Activated CD8-positive, alpha-beta memory T cell treated with anti-CD3 and anti-CD28 coated beads, Interleukin-2, amount 10 ng/mL, durations not matched to agents 7 days and 5 days (primary cell): ENCODE data around the gene WSB1. TPM values are rescaled to one million over a fixed set of nuclear protein-coding genes. Genes with fewer than 3 reads are reported as not detected.

Experiments used
- ATAC-seq: fragments of 150-1000 bp; cut with Tn5 transposase; one replicate; pipeline ENCODE4 v1.10.0; 2021; ENCODE audit warnings: moderate library complexity
- CTCF ChIA-PET: fragments of 350-600 bp; sonication (Branson Sonifier 250); formaldehyde crosslinking; loops from one replicate; lab custom pipeline; 2021; ENCODE audit warnings: antibody characterized with exemption; lab: Charles Lee
- DNase-seq: peaks from one replicate; pipeline ENCODE4 v3.0.0-alpha.2; 2020
- H3K27ac Mint-ChIP-seq: one replicate; pipeline ENCODE4 v1.8.0; 2021; ENCODE audit warnings: mild to moderate bottlenecking, mixed read lengths
- H3K27me3 Mint-ChIP-seq: one replicate; pipeline ENCODE4 v1.8.0; 2021; ENCODE audit warnings: mixed read lengths
- H3K36me3 Mint-ChIP-seq: one replicate; pipeline ENCODE4 v1.8.0; 2021; ENCODE audit warnings: mild to moderate bottlenecking, mixed read lengths
- H3K4me1 Mint-ChIP-seq: one replicate; pipeline ENCODE4 v1.8.0; 2021; ENCODE audit warnings: mixed read lengths
- H3K4me3 Mint-ChIP-seq: one replicate; pipeline ENCODE4 v1.8.0; 2021; ENCODE audit warnings: mild to moderate bottlenecking, moderate library complexity, mixed read lengths
- H3K9me3 Mint-ChIP-seq: one replicate; pipeline ENCODE4 v1.8.0; 2022; ENCODE audit warnings: low read depth, mixed read lengths
- total RNA-seq, 2 experiments: library from RNA; stranded (reverse); gene quantifications; one replicate each; pipeline ENCODE4 v1.2.3, GENCODE V29; 2021

WSB1 gene
- total RNA-seq, 2 experiments from 2014 or later: 109 to 177 TPM

GRCh38 chr17:27351759-27352158, 57.8 kb downstream of the WSB1 start:
- Mint-ChIP-seq H3K9me3 (no peaks in the 10 kb centered on the region), H3K4me3 (no peak overlapping the region), H3K4me1 (peaks cover 40% of the 10 kb centered on the region), H3K27ac (no peak overlapping the region), H3K36me3 (no peaks in the 10 kb centered on the region), H3K27me3 (no peaks in the 10 kb centered on the region)
- ATAC-seq (no peak), DNase-seq (no peak)
- CTCF ChIA-PET: interaction anchor here (1.1 to 7.9 kb wide), 3 partner anchors 115 to 258 kb away, joined by 3 to 124 read pairs (median 71); no protein-coding TSS in a partner anchor

DNA sequence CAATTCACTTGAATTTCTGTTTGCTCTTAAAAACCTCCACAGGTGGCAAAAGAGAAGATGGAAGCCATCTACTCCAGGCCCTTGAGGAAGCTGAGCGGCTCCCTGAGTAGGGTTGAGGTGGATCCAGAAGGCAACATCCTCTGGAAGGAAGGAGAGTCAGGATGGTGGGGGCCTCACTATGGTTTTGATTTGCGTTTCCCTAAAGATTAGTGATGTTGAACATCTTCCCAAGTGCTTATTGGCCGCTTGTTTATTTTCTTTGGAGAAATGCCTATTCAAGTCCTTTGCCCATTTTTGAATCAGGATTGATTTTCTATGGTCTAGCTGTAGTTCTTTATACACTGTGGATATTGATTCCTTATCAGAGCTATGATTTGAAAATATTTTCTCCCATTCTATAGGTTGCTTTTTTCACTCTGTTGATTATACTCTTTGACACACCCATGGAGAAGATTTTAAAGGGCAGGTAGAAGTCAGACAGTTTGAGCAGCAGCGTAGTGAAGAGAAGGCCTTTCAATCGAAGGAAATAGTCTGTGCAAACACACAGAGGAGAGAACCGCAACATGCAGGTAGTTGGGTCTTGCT, 58.6 kb downstream of the WSB1 start:
- no peak for ATAC-seq
- DNase-seq: no peak
- CTCF ChIA-PET: interaction anchor here (0.6 to 7.9 kb wide), 7 partner anchors 19 to 299 kb away, joined by 3 to 124 read pairs (median 3); no protein-coding TSS in a partner anchor
- Mint-ChIP-seq H3K36me3 (no peaks in the 10 kb centered on the region), H3K27ac (peak overlapping the region; percentile 91), H3K4me1 (peaks cover 35% of the 10 kb centered on the region), H3K27me3 (no peaks in the 10 kb centered on the region), H3K9me3 (no peaks in the 10 kb centered on the region), H3K4me3 (peak overlapping the region; percentile 80)

GRCh38 chr17:27353033-27353460, 59.1 kb downstream of the WSB1 start:
- Mint-ChIP-seq H3K27ac (peak overlapping the region; percentile 91), H3K36me3 (no peaks in the 10 kb centered on the region), H3K4me3 (peak overlapping the region; percentile 80)

GRCh38 chr17:27353461-27354050, 59.6 kb downstream of the WSB1 start:
- peak; percentile 93 for ATAC-seq
- no peaks in the 10 kb centered on the region for H3K27me3 Mint-ChIP-seq
- H3K27ac Mint-ChIP-seq: peak overlapping the region; percentile 91

More at GRCh38 chr17:27353033-27353460, 59.1 kb downstream of the WSB1 start:
- H3K27me3 Mint-ChIP-seq: no peaks in the 10 kb centered on the region
- CTCF ChIA-PET: interaction anchor here (1.0 to 7.9 kb wide), 5 partner anchors 20 to 298 kb away, joined by 3 to 124 read pairs (median 4); no protein-coding TSS in a partner anchor
- no peak for DNase-seq
- H3K4me1 Mint-ChIP-seq: peaks cover 32% of the 10 kb centered on the region
- no peak for ATAC-seq
- H3K9me3 Mint-ChIP-seq: no peaks in the 10 kb centered on the region

DNA sequence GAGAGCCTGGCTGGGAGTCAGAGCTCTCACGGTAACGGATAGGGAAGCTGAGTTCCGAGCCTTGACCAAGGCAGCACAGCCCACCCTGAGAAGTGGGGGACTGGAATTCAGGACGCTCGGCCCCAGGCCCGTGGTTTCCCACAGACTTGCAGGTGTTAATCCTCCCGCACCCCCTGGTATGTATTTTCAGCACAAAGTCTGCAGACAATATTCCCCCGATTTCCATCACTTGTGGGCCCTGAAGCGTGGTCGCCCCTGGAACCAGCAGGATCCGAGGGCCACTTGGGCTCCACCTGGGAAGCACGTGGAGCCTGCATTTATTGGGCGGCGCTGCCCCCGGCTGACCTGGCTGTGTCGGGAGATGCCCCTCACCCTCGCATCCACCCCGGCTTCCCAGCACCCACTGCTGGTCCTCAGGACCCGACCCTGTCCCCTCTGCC, 60.2 kb downstream of the WSB1 start:
- peaks cover 27% of the 10 kb centered on the region for H3K4me1 Mint-ChIP-seq
- peak overlapping the region; percentile 49 for H3K27ac Mint-ChIP-seq
- CTCF ChIA-PET: interaction anchor here (0.6 to 7.9 kb wide), 31 partner anchors 9 to 442 kb away, joined by 3 to 124 read pairs (median 3); partner anchors contain the start of gene KSR1
- no peaks in the 10 kb centered on the region for H3K27me3 Mint-ChIP-seq
- no peaks in the 10 kb centered on the region for H3K9me3 Mint-ChIP-seq
- no peaks in the 10 kb centered on the region for H3K36me3 Mint-ChIP-seq
- peak overlapping the region; percentile 80 for H3K4me3 Mint-ChIP-seq
- DNase-seq (no peak), ATAC-seq (no peak)

More at GRCh38 chr17:27353461-27354050, 59.6 kb downstream of the WSB1 start:
- CTCF ChIA-PET: interaction anchor here (0.6 to 7.9 kb wide), 27 partner anchors 8 to 301 kb away, joined by 3 to 124 read pairs (median 4); partner anchors contain the start of gene KSR1
- Mint-ChIP-seq H3K4me1 (peaks cover 27% of the 10 kb centered on the region), H3K9me3 (no peaks in the 10 kb centered on the region), H3K36me3 (no peaks in the 10 kb centered on the region), H3K4me3 (peak overlapping the region; percentile 80)
- peak; percentile 92 for DNase-seq

DNA sequence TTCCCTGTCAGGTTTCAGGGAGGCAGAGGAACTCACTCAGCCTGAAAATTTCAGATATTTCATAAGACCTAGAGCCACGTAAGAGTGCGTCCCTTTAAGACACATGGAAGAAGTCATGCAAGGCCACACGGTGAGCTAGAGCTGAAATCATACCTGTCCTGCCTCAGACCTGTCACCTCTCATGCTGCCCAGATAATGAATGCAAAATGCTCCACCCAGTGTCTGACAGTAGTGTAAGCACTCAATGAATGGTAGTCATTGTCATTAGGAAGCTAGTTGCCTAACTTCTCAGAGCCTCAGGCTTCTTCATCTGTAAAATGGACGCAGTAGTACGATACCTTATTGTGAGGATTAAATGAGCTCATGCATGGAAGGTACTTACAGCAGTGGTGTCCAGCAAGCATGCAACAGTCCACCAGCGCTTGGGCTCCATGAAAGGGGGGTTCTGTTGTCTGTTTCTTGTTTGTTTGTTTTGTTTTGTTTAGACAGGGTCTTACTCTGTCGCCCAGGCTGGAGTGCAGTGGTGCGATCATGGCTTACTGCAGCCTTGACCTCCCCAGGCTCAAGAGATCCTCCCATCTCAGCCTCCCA, 60.7 kb downstream of the WSB1 start:
- DNase-seq (no peak), ATAC-seq (no peak)
- CTCF ChIA-PET: interaction anchor here (0.6 to 7.9 kb wide), 35 partner anchors 9 to 441 kb away, joined by 3 to 124 read pairs (median 3); partner anchors contain the start of gene KSR1
- Mint-ChIP-seq H3K9me3 (no peaks in the 10 kb centered on the region), H3K4me1 (peaks cover 27% of the 10 kb centered on the region), H3K4me3 (peak overlapping the region; percentile 80), H3K27me3 (no peaks in the 10 kb centered on the region), H3K27ac (peak overlapping the region; percentile 43), H3K36me3 (no peaks in the 10 kb centered on the region)

- no peak for ATAC-seq
Observed at GRCh38 chr17:27355419-27355818, 61.5 kb downstream of the WSB1 start.

DNA sequence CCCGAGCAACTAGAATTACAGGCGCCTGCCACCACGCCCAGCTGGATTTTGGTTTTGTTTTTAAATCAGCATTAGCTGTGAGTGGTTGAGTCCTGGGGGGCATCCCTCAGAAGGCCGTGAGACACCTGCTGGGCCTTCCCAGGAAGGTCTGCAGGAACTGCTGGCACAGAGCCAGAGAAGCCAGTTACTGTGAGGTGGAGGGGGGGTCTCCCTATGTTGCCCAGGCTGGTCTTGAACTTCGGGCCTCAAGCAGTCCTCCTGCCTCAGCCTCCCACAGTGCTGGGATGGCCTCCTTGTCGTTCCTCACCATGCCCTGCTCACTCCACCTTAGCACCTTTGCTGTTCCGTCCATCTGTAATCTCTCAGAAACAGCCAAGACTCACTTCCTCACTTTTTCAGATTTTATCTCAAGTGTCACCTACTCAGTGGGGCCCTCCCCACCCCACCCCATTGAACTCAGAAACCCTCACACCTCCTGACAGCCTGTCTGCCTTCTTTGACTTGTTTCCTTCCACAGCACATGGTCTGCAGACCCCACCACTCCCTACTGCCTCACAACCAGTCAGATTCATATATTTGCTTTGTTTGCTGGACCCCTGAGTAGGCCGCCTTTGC, 62.3 kb downstream of the WSB1 start:
- no peaks in the 10 kb centered on the region for H3K27me3 Mint-ChIP-seq
- no peak overlapping the region for H3K27ac Mint-ChIP-seq
- CTCF ChIA-PET: interaction anchor here (2.2 to 7.9 kb wide), 3 partner anchors 23 to 246 kb away, joined by 8 to 124 read pairs (median 71); no protein-coding TSS in a partner anchor
- no peaks in the 10 kb centered on the region for H3K9me3 Mint-ChIP-seq
- ATAC-seq: no peak
- DNase-seq: no peak
- no peaks in the 10 kb centered on the region for H3K36me3 Mint-ChIP-seq
- no peak overlapping the region for H3K4me3 Mint-ChIP-seq
- peaks cover 29% of the 10 kb centered on the region for H3K4me1 Mint-ChIP-seq

More at GRCh38 chr17:27355419-27355818, 61.5 kb downstream of the WSB1 start:
- no peak for DNase-seq
- H3K27me3 Mint-ChIP-seq: no peaks in the 10 kb centered on the region
- no peaks in the 10 kb centered on the region for H3K36me3 Mint-ChIP-seq
- H3K4me3 Mint-ChIP-seq: no peak overlapping the region
- H3K9me3 Mint-ChIP-seq: no peaks in the 10 kb centered on the region
- CTCF ChIA-PET: interaction anchor here (0.6 to 7.9 kb wide), 8 partner anchors 10 to 246 kb away, joined by 3 to 124 read pairs (median 5); partner anchors contain the start of gene KSR1
- H3K27ac Mint-ChIP-seq: no peak overlapping the region
- H3K4me1 Mint-ChIP-seq: peaks cover 27% of the 10 kb centered on the region

- H3K4me3 Mint-ChIP-seq: no peak overlapping the region
- CTCF ChIA-PET: interaction anchor here (1.0 to 6.4 kb wide), 2 partner anchors 245 to 297 kb away, joined by 3 to 124 read pairs; no protein-coding TSS in a partner anchor
- no peak for DNase-seq
- H3K9me3 Mint-ChIP-seq: no peaks in the 10 kb centered on the region
- H3K27me3 Mint-ChIP-seq: no peaks in the 10 kb centered on the region
- no peaks in the 10 kb centered on the region for H3K36me3 Mint-ChIP-seq
- ATAC-seq: no peak
- H3K4me1 Mint-ChIP-seq: peaks cover 30% of the 10 kb centered on the region
- no peak overlapping the region for H3K27ac Mint-ChIP-seq
Observed at GRCh38 chr17:27357236-27357635, 63.3 kb downstream of the WSB1 start.

DNA sequence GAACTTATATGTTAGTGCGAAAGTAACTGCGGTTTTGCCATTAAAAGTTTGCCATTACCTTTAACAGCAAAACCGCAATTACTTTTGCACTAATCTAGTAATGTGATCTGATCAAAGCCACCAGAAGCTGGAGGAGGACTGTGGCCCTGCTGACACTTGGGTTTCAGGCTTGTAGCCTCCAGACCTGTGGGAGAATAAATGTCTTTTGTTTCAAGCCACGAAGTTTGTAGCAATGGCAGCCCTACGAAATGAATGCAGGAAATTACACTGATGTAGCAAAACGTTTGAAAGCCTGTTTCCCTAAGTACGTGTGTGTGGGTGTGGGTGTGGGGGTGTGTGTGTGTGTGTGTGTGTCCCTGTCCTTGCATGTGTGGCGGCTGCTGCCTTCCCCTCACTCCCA, 66.6 kb downstream of the WSB1 start:
- Mint-ChIP-seq H3K36me3 (no peaks in the 10 kb centered on the region), H3K9me3 (no peaks in the 10 kb centered on the region), H3K27me3 (peaks cover 7% of the 10 kb centered on the region), H3K27ac (no peak overlapping the region), H3K4me1 (peaks cover 14% of the 10 kb centered on the region), H3K4me3 (no peak overlapping the region)
- CTCF ChIA-PET: interaction anchor here (0.7 to 2.8 kb wide), 3 partner anchors 239 to 290 kb away, joined by 3 to 10 read pairs (median 5); no protein-coding TSS in a partner anchor
- ATAC-seq: no peak
- DNase-seq: no peak

GRCh38 chr17:27361695-27362094, 67.8 kb downstream of the WSB1 start:
- Mint-ChIP-seq H3K27ac (no peak overlapping the region), H3K9me3 (no peaks in the 10 kb centered on the region)
- CTCF ChIA-PET: interaction anchor here (0.7 to 1.4 kb wide), 2 partner anchors 19 to 89 kb away, joined by 3 to 4 read pairs; no protein-coding TSS in a partner anchor

DNA sequence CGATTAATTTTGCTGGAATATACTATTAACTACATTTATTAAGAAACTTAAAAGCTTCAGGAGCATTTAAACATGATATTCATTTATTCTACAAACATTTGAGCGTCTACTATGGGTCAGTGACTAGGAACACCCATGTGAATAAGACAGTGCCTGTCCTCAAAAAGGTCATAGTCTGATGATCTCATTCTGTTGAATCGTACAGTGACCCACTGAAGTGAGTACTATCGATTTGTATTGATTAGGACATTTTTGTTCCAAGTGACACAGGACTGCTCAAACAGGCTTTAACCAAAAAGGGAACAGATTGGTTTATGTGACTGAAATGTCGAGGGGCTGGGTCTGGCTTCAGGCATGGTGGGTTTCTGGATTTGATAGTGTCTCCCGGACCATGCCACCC, 68.6 kb downstream of the WSB1 start:
- H3K4me1 Mint-ChIP-seq: peaks cover 6% of the 10 kb centered on the region
- H3K27ac Mint-ChIP-seq: no peak overlapping the region
- H3K4me3 Mint-ChIP-seq: no peak overlapping the region
- CTCF ChIA-PET: interaction anchor here (2.2 kb wide), 1 partner anchor 237 kb away, joined by 6 read pairs; no protein-coding TSS in a partner anchor
- H3K36me3 Mint-ChIP-seq: no peaks in the 10 kb centered on the region
- ATAC-seq: no peak
- no peaks in the 10 kb centered on the region for H3K9me3 Mint-ChIP-seq
- H3K27me3 Mint-ChIP-seq: peaks cover 7% of the 10 kb centered on the region
- DNase-seq: no peak

More at GRCh38 chr17:27361695-27362094, 67.8 kb downstream of the WSB1 start:
- DNase-seq (no peak), ATAC-seq (no peak)
- peaks cover 7% of the 10 kb centered on the region for H3K27me3 Mint-ChIP-seq
- peaks cover 6% of the 10 kb centered on the region for H3K4me1 Mint-ChIP-seq
- no peaks in the 10 kb centered on the region for H3K36me3 Mint-ChIP-seq
- no peak overlapping the region for H3K4me3 Mint-ChIP-seq
